GM23248 (cell line): Measurements from ENCODE around the gene FNTB. TPM values are rescaled to one million over a fixed set of nuclear protein-coding genes. Genes with fewer than 3 reads are reported as not detected.

Source experiments
- DNase-seq: peaks from one replicate; pipeline ENCODE4 v3.0.0-alpha.2; 2015
- H2AFZ ChIP-seq: fragments of 200-600 bp; sonication (generic); 2 replicates; pipeline ENCODE4 v1.6.1; 2016; ENCODE audit warnings: antibody characterized with exemption
- H3F3A ChIP-seq: fragments of 200-600 bp; sonication (generic); 2 replicates; pipeline ENCODE4 v1.6.1; 2016; ENCODE audit warnings: mild to moderate bottlenecking, antibody characterized with exemption, mixed run types; ENCODE audit not compliant: insufficient read depth
- H3K27ac ChIP-seq: fragments of 200-600 bp; sonication (generic); 2 replicates; pipeline ENCODE4 v1.5.1; 2016; ENCODE audit warnings: mild to moderate bottlenecking
- H3K27me3 ChIP-seq: fragments of 200-600 bp; sonication (generic); replicated peaks from 2 replicates; pipeline ENCODE4 v1.6.1; 2016; ENCODE audit warnings: mild to moderate bottlenecking; ENCODE audit not compliant: insufficient read depth
- H3K36me3 ChIP-seq: fragments of 200-600 bp; sonication (generic); 2 replicates; pipeline ENCODE4 v1.6.1; 2016; ENCODE audit warnings: low read depth, mild to moderate bottlenecking
- H3K4me1 ChIP-seq: fragments of 200-600 bp; sonication (generic); 2 replicates; pipeline ENCODE4 v1.6.1; 2016; ENCODE audit warnings: mild to moderate bottlenecking; ENCODE audit not compliant: insufficient read depth
- H3K4me2 ChIP-seq: fragments of 200-600 bp; sonication (generic); one replicate; pipeline ENCODE4 v1.6.1; 2016; ENCODE audit warnings: mild to moderate bottlenecking; ENCODE audit not compliant: unreplicated experiment
- H3K4me3 ChIP-seq: fragments of 200-600 bp; sonication (generic); 2 replicates; pipeline ENCODE4 v1.5.1; 2016; ENCODE audit warnings: mild to moderate bottlenecking
- H3K79me2 ChIP-seq: fragments of 200-600 bp; sonication (generic); 2 replicates; pipeline ENCODE4 v1.6.1; 2016; ENCODE audit warnings: mild to moderate bottlenecking; ENCODE audit not compliant: insufficient read depth
- H3K9ac ChIP-seq: fragments of 200-600 bp; sonication (generic); 2 replicates; pipeline ENCODE4 v1.6.1; 2016; ENCODE audit warnings: mild to moderate bottlenecking
- H3K9me2 ChIP-seq: fragments of 200-600 bp; sonication (generic); 2 replicates; pipeline ENCODE4 v1.6.1; 2016; ENCODE audit warnings: mixed run types, mild to moderate bottlenecking, moderate library complexity; ENCODE audit not compliant: insufficient read depth
- H3K9me3 ChIP-seq: fragments of 200-600 bp; sonication (generic); one replicate; pipeline ENCODE4 v1.6.1; 2017; ENCODE audit warnings: low read depth
- H4K20me1 ChIP-seq: fragments of 200-600 bp; sonication (generic); 2 replicates; pipeline ENCODE4 v1.6.0; 2016; ENCODE audit not compliant: insufficient read depth
- EZH2 ChIP-seq: fragments of 200-600 bp; sonication (generic); IDR thresholded peaks from 2 replicates; pipeline ENCODE4 v1.6.1; 2018; ENCODE audit warnings: antibody characterized with exemption, mild to moderate bottlenecking; ENCODE audit not compliant: insufficient read depth, poor library complexity, severe bottlenecking
- EZH2phosphoT487 ChIP-seq: fragments of 200-600 bp; sonication (generic); IDR thresholded peaks from 2 replicates; pipeline ENCODE4 v1.6.1; 2018; ENCODE audit warnings: antibody characterized with exemption, moderate library complexity, mild to moderate bottlenecking, low read depth; ENCODE audit not compliant: insufficient read depth
- WGBS, 2 experiments: methylation state at CpG; one replicate each; pipeline ENCODE4 v1.1.6; 2015 to 2017; ENCODE audit warnings: low lambda C conversion rate in 2 of 2, low coverage in 1 of 2; ENCODE audit errors: missing lambda C conversion rate in 2 of 2; 5-methylcytosine and 5-hydroxymethylcytosine counted together
- in situ Hi-C: fragments of 300-500 bp; cut with MboI; formaldehyde crosslinking; loops from 2 replicates; pipeline ENCODE4 v1.15.0; 2020
- polyA plus RNA-seq: library from polyadenylated mRNA; unstranded; fragments of >200 nt; fragmentation: Nextera tagmentation; extraction: Ambion mirVana; gene quantifications from 2 replicates; pipeline ENCODE4 v1.2.1, GENCODE V29; 2016
- total RNA-seq: library from RNA; depleted of rRNA; stranded (reverse); fragments of >200 nt; shearing (Covaris generic); gene quantifications from 2 replicates; pipeline ENCODE4 v1.2.3, GENCODE V29; 2014

The FNTB gene
- total and polyA plus RNA-seq, 2 experiments from 2014 or later: 15.5 to 19.5 TPM

GRCh38 chr14:64994540-64994939 is 7.8 kb downstream of the FNTB start:
- no peaks in the 10 kb centered on the region for H3K36me3 ChIP-seq
- H3K4me2 ChIP-seq: no peak overlapping the region
- WGBS, 2 experiments: 91 to 97% methylated on average over 2 of the region's 2 CpGs
- H3K27ac ChIP-seq: no peak overlapping the region
- in situ Hi-C loops: no loop called here
- no peak overlapping the region for H3K9ac ChIP-seq
- H3K4me3 ChIP-seq: no peak overlapping the region
- DNase-seq: no peak
- no peaks in the 10 kb centered on the region for H3K27me3 ChIP-seq
- peaks cover 13% of the 10 kb centered on the region; the same call in 1 of the 2 replicates for H3F3A ChIP-seq
- TF ChIP-seq EZH2 (no peak), EZH2phosphoT487 (no peak)
- peaks cover 18% of the 10 kb centered on the region for H3K4me1 ChIP-seq
- H2AFZ ChIP-seq: no peak overlapping the region
- peaks cover 81% of the 10 kb centered on the region for H3K79me2 ChIP-seq
- no peaks in the 10 kb centered on the region for H4K20me1 ChIP-seq
- H3K9me2 ChIP-seq: no peaks in the 10 kb centered on the region
- H3K9me3 ChIP-seq: no peaks in the 10 kb centered on the region

- no peak for DNase-seq
- in situ Hi-C loops: no loop called here
- no peaks in the 10 kb centered on the region for H4K20me1 ChIP-seq
- H3F3A ChIP-seq: peaks cover 13% of the 10 kb centered on the region; the same call in 1 of the 2 replicates
- no peak overlapping the region for H2AFZ ChIP-seq
- peaks cover 24% of the 10 kb centered on the region for H3K4me1 ChIP-seq
- no peak overlapping the region for H3K27ac ChIP-seq
- H3K79me2 ChIP-seq: peaks cover 81% of the 10 kb centered on the region
- TF ChIP-seq EZH2 (no peak), EZH2phosphoT487 (no peak)
- no peaks in the 10 kb centered on the region for H3K9me3 ChIP-seq
- no peaks in the 10 kb centered on the region for H3K36me3 ChIP-seq
- no peak overlapping the region for H3K4me2 ChIP-seq
- 96 to 99% methylated on average over 3 of the region's 3 CpGs for WGBS, 2 experiments
- H3K9me2 ChIP-seq: no peaks in the 10 kb centered on the region
- H3K27me3 ChIP-seq: no peaks in the 10 kb centered on the region
- no peak overlapping the region for H3K4me3 ChIP-seq
- no peak overlapping the region for H3K9ac ChIP-seq
Observed at GRCh38 chr14:64995291-64995690, 8.6 kb downstream of the FNTB start.

GRCh38 chr14:64997108-64997794 is 10.6 kb downstream of the FNTB start:
- 96 to 98% methylated on average over 7 of the region's 7 CpGs for WGBS, 2 experiments
- H3K27me3 ChIP-seq: no peaks in the 10 kb centered on the region
- no peak for TF ChIP-seq EZH2phosphoT487
- no peak for TF ChIP-seq EZH2
- H3K4me1 ChIP-seq: peaks cover 43% of the 10 kb centered on the region
- no peak overlapping the region for H3K4me2 ChIP-seq
- no peak overlapping the region for H2AFZ ChIP-seq
- H3K79me2 ChIP-seq: peaks cover 73% of the 10 kb centered on the region
- no peaks in the 10 kb centered on the region for H4K20me1 ChIP-seq
- H3K4me3 ChIP-seq: no peak overlapping the region
- peaks cover 22% of the 10 kb centered on the region for H3F3A ChIP-seq
- no peaks in the 10 kb centered on the region for H3K9me3 ChIP-seq
- DNase-seq: no peak
- H3K9ac ChIP-seq: no peak overlapping the region
- no peaks in the 10 kb centered on the region for H3K36me3 ChIP-seq
- in situ Hi-C loops: no loop called here
- no peaks in the 10 kb centered on the region for H3K9me2 ChIP-seq
- no peak overlapping the region for H3K27ac ChIP-seq

- Histone ChIP-seq H2AFZ (no peak overlapping the region), H3K4me3 (no peak overlapping the region), H3K4me1 (peaks cover 50% of the 10 kb centered on the region), H3K79me2 (peaks cover 67% of the 10 kb centered on the region), H3K27me3 (no peaks in the 10 kb centered on the region), H4K20me1 (no peaks in the 10 kb centered on the region), H3F3A (peaks cover 28% of the 10 kb centered on the region), H3K4me2 (peak overlapping the region; percentile 35), H3K9me2 (no peaks in the 10 kb centered on the region), H3K9ac (no peak overlapping the region), H3K36me3 (no peaks in the 10 kb centered on the region), H3K9me3 (no peaks in the 10 kb centered on the region), H3K27ac (no peak overlapping the region)
- in situ Hi-C loops: no loop called here
- TF ChIP-seq EZH2phosphoT487: no peak
- TF ChIP-seq EZH2: no peak
- DNase-seq: peak; percentile 71
Observed at GRCh38 chr14:64998455-64998931, 11.8 kb downstream of the FNTB start.
